ENCODE measurements around the gene KRTAP29-1. TPM values are rescaled to one million over a fixed set of nuclear protein-coding genes. Genes with fewer than 3 reads are reported as not detected.

Gene KRTAP29-1
- total RNA-seq, 2 experiments from 2014 or later, result not detected

GRCh38 chr17:41335747-41336146, 33.1 kb upstream of the KRTAP29-1 start:
- no peak overlapping the region for H3K27ac Mint-ChIP-seq
- POLR2A ChIA-PET, result no interaction called here
- no peaks in the 10 kb centered on the region for H3K36me3 Mint-ChIP-seq (ENCODE audit: low read depth)
- H3K4me3 Mint-ChIP-seq, result no peak overlapping the region
- DNase-seq, result no peak
- no peaks in the 10 kb centered on the region for H3K9me3 Mint-ChIP-seq
- H3K27me3 Mint-ChIP-seq, result peaks cover 8% of the 10 kb centered on the region
- H3K4me1 Mint-ChIP-seq, result peaks cover 31% of the 10 kb centered on the region
- CTCF ChIA-PET, result no interaction called here

DNA sequence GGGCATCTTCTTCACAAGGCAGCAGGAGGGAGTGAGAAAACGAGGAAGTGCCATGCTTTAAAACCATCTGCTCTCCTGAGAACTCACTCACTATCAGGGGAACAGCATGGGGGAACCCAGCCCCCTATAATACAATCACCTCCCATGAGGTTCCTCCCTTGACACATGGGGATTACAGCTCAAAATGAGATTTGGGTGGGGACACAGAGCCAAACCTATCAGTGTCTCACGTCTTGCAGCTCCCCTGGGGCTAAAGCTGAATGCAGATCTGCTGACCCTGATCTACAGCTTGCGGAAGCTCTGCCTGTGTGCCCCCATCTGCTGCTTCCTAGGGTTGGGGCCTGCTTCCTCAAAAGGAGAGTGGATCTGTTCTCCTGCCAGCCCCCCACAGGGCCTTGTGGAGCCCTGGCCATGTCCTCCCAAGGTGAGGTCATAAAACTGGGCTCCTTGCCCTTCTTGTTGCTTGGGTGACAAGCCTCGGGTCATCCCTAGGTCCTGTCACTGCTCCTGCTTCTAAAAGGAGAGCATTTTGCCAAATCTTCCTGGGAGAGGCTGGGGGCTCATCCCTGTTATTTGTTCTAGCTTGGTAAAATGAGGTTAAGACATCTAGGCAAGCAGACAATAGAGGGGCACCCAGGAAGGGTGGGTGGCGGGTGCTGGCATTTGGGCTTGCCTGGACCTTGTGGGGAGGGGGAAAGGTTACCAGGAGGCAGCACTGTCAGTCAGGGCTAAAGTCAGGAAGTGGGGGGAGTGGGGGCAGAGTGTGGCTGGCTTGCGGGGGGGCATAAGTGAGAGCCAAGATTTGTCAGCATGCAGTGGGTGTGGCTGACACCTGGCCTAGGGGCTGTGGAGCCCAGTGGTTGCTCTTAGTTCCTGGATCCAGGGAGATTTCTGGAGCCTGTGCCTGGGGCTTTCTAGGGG, 32.0 kb upstream of the KRTAP29-1 start:
- H3K27me3 Mint-ChIP-seq, result peaks cover 5% of the 10 kb centered on the region
- no peaks in the 10 kb centered on the region for H3K36me3 Mint-ChIP-seq (ENCODE audit: low read depth)
- H3K27ac Mint-ChIP-seq, result no peak overlapping the region
- POLR2A ChIA-PET, result no interaction called here
- H3K4me1 Mint-ChIP-seq, result peaks cover 20% of the 10 kb centered on the region
- CTCF ChIA-PET, result interaction anchor here (0.6 to 1.5 kb wide), 2 partner anchors 12 to 172 kb away, joined by 3 to 5 read pairs; no protein-coding TSS in a partner anchor
- no peak overlapping the region for H3K4me3 Mint-ChIP-seq
- H3K9me3 Mint-ChIP-seq, result no peaks in the 10 kb centered on the region
- no peak for DNase-seq

GRCh38 chr17:41333836-41334235, 31.2 kb upstream of the KRTAP29-1 start:
- Mint-ChIP-seq H3K4me3 (no peak overlapping the region), H3K9me3 (no peaks in the 10 kb centered on the region), H3K36me3 (ENCODE audit: low read depth) (no peaks in the 10 kb centered on the region), H3K27me3 (peaks cover 5% of the 10 kb centered on the region), H3K27ac (no peak overlapping the region), H3K4me1 (peaks cover 12% of the 10 kb centered on the region)
- DNase-seq, result no peak
- POLR2A ChIA-PET, result no interaction called here
- CTCF ChIA-PET, result interaction anchor here (1.5 kb wide), 1 partner anchor 11 kb away, joined by 5 read pairs; no protein-coding TSS in a partner anchor

DNA sequence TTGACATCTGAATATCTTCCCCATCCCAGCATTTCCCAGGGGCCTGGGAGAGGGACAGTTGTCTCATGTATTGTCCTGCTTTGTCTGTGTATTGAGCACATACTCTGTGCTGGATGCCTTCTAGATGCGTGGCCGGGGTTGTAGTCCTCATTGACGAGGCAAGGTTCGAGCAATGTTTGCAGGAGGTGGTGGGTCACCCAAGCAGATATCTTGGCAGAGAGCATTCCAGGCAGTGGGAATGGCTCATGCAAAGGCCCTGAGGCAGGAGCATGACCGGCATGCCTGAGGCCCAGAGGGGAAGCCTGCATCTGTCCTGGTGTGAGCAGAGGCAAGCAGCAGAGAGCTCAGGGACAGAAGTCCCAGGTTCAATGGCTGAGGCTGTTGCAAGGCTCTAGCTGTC, 30.4 kb upstream of the KRTAP29-1 start:
- Mint-ChIP-seq H3K4me1 (peaks cover 6% of the 10 kb centered on the region), H3K4me3 (no peak overlapping the region), H3K27ac (no peak overlapping the region), H3K36me3 (ENCODE audit: low read depth) (no peaks in the 10 kb centered on the region), H3K9me3 (no peaks in the 10 kb centered on the region), H3K27me3 (peaks cover 3% of the 10 kb centered on the region)
- POLR2A ChIA-PET, result no interaction called here
- DNase-seq, result no peak
- CTCF ChIA-PET, result interaction anchor here (1.5 kb wide), 1 partner anchor 10 kb away, joined by 5 read pairs; no protein-coding TSS in a partner anchor

GRCh38 chr17:41332239-41332638, 29.6 kb upstream of the KRTAP29-1 start:
- POLR2A ChIA-PET, result no interaction called here
- CTCF ChIA-PET, result interaction anchor here (0.8 to 1.0 kb wide), 2 partner anchors 10 to 316 kb away, joined by 4 read pairs; no protein-coding TSS in a partner anchor
- Mint-ChIP-seq H3K4me3 (no peak overlapping the region), H3K9me3 (no peaks in the 10 kb centered on the region), H3K27ac (no peak overlapping the region), H3K27me3 (peaks cover under 1% of the 10 kb centered on the region), H3K36me3 (ENCODE audit: low read depth) (no peaks in the 10 kb centered on the region), H3K4me1 (peaks cover 7% of the 10 kb centered on the region)
- no peak for DNase-seq

DNA sequence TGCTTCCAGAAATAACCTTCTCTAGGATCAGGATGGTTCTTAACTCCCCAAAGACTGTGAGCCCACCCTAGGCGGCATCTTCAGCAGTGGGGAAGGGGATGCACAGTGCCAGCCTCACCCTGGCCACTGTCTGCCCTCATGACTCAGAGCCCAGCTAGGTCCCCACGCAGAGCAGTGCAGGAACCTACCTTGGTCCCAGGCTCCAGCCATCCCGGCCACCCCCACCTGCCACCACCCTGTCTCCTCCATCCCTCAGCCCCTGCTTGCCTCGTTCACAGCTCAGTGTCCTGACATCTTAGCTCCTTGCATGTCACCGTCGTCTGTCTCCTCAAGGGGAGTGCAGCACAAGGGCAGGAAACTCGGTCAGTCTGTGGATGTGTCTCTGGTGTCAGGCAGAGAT, 29.0 kb upstream of the KRTAP29-1 start:
- H3K4me3 Mint-ChIP-seq, result no peak overlapping the region
- H3K9me3 Mint-ChIP-seq, result no peaks in the 10 kb centered on the region
- H3K36me3 Mint-ChIP-seq (ENCODE audit: low read depth), result no peaks in the 10 kb centered on the region
- POLR2A ChIA-PET, result interaction anchor here (0.6 kb wide), 1 partner anchor 357 kb away, joined by 3 read pairs; the partner anchor contains the start of gene EIF1
- no peak for DNase-seq
- CTCF ChIA-PET, result interaction anchor here (0.8 to 1.0 kb wide), 2 partner anchors 9 to 317 kb away, joined by 4 read pairs; no protein-coding TSS in a partner anchor
- H3K27ac Mint-ChIP-seq, result no peak overlapping the region
- H3K4me1 Mint-ChIP-seq, result peaks cover 12% of the 10 kb centered on the region
- H3K27me3 Mint-ChIP-seq, result no peaks in the 10 kb centered on the region

DNA sequence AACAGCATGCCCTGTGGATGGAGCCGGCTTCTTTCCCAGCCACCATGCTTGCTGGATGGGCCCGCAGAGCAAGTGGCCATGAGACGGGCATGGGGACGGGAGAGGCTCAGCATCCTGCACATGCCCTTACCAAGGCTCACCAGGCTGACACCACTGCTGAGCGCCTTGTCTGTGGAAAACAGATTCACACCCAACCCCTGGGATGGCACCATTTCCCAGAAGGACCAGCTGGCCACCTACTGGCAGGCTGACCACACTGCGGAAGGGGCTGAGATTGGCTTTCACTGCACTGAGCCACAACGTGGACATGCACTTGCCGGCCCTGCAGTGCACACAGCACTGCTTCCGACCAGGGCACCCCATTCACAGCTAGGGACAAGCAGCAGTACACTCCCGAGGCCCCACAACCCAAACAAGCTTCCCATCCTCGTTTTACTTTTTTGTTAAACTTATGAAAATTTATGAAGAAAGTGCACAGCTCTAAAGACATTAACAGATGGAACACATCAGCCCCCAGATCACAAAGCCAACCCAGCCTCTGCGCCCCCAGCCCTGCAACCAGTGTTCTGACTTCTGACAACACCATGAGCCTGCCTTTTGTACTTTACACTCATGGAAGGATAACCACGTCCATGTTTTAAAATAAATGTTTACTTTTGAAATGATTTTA, 26.8 kb upstream of the KRTAP29-1 start:
- Mint-ChIP-seq H3K4me3 (no peak overlapping the region), H3K27ac (no peak overlapping the region), H3K4me1 (peaks cover 14% of the 10 kb centered on the region), H3K36me3 (ENCODE audit: low read depth) (no peaks in the 10 kb centered on the region), H3K9me3 (no peaks in the 10 kb centered on the region), H3K27me3 (no peaks in the 10 kb centered on the region)
- peak; percentile 34 for DNase-seq
- ChIA-PET POLR2A (interaction anchor here (0.9 kb wide), 1 partner anchor 21 kb away, joined by 3 read pairs; the partner anchor contains the start of gene KRTAP16-1), CTCF (interaction anchor here (0.7 to 2.1 kb wide), 4 partner anchors 11 to 333 kb away, joined by 3 to 9 read pairs (median 4); partner anchors contain the start of gene KRTAP16-1)

GRCh38 chr17:41328207-41328606, 25.6 kb upstream of the KRTAP29-1 start:
- CTCF ChIA-PET, result no interaction called here
- H3K4me3 Mint-ChIP-seq, result no peak overlapping the region
- H3K9me3 Mint-ChIP-seq, result no peaks in the 10 kb centered on the region
- no peaks in the 10 kb centered on the region for H3K27me3 Mint-ChIP-seq
- POLR2A ChIA-PET, result interaction anchor here (1.1 kb wide), 1 partner anchor 19 kb away, joined by 3 read pairs; the partner anchor contains the start of gene KRTAP16-1
- DNase-seq, result no peak
- H3K36me3 Mint-ChIP-seq (ENCODE audit: low read depth), result no peaks in the 10 kb centered on the region
- H3K27ac Mint-ChIP-seq, result no peak overlapping the region
- H3K4me1 Mint-ChIP-seq, result peaks cover 16% of the 10 kb centered on the region

DNA sequence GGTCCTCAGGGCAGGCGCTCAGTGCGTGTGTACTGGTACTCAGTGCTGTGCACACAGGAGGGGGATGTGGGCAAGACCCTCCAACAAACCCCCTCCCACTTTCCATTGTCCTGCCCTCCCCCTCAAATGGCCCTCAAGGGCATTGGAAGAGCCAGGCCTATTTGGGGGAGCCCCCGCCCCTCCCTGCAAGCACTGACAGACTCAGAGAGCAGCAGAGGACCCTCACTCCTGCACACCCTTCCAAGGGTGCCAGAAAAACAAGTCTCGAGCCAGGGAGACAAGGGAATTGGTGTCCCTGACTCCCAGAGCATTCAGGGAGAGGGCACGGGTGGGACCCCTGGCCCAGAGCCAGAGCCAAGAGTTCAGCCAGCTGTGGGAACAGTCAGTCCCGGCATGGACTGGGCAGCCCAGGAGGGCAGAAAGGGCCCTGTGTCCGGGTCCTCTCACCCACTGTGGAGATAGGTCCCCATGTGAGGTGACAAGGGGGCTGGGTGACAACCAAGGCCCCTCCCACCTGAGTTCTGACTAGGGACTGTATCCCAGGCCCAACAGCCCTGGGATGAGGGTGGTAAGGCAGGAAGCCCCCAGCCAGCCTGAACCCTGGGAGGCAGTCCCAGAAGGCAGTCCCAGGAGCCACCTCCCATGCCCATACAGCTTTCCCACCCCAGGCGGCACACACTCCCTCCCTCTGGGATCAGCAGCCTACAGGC, 24.9 kb upstream of the KRTAP29-1 start:
- no peak overlapping the region for H3K4me3 Mint-ChIP-seq
- peaks cover 16% of the 10 kb centered on the region for H3K4me1 Mint-ChIP-seq
- no peaks in the 10 kb centered on the region for H3K27me3 Mint-ChIP-seq

GRCh38 chr17:41326173-41327145, 23.8 kb upstream of the KRTAP29-1 start:
- ChIA-PET POLR2A (no interaction called here), CTCF (no interaction called here)
- DNase-seq, result no peak
- H3K27ac Mint-ChIP-seq, result no peak overlapping the region
- H3K36me3 Mint-ChIP-seq (ENCODE audit: low read depth), result no peaks in the 10 kb centered on the region
- H3K4me1 Mint-ChIP-seq, result peaks cover 16% of the 10 kb centered on the region
- no peaks in the 10 kb centered on the region for H3K27me3 Mint-ChIP-seq
- H3K9me3 Mint-ChIP-seq, result no peaks in the 10 kb centered on the region
- H3K4me3 Mint-ChIP-seq, result no peak overlapping the region

More for the DNA sequence above, 24.9 kb upstream of the KRTAP29-1 start:
- POLR2A ChIA-PET, result interaction anchor here (1.1 kb wide), 1 partner anchor 19 kb away, joined by 3 read pairs; the partner anchor contains the start of gene KRTAP16-1
- H3K9me3 Mint-ChIP-seq, result no peaks in the 10 kb centered on the region
- no peak for DNase-seq
- H3K36me3 Mint-ChIP-seq (ENCODE audit: low read depth), result no peaks in the 10 kb centered on the region
- CTCF ChIA-PET, result no interaction called here
- H3K27ac Mint-ChIP-seq, result no peak overlapping the region

DNA sequence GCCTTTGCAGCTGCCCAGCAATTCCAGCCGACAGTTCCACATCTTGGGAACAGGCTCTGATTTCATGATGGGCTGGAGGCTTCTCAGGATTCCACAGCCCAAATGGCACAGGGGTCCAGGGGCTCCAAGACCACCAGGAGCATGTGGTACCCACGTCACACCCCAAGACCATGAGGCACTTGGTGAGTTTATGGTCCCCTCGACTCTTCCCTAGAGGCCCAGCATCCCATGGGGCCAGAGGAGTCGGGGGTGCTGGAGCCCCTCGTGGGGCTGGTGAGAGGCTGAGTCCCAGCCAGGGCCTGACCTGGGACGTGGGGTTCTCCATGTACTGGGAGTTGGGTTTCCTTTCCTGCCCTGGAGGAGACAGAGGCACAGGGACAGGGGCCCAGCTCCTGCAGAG, 23.0 kb upstream of the KRTAP29-1 start:
- Mint-ChIP-seq H3K36me3 (ENCODE audit: low read depth) (no peaks in the 10 kb centered on the region), H3K27ac (no peak overlapping the region), H3K27me3 (no peaks in the 10 kb centered on the region), H3K9me3 (no peaks in the 10 kb centered on the region), H3K4me1 (peaks cover 16% of the 10 kb centered on the region), H3K4me3 (no peak overlapping the region)
- POLR2A ChIA-PET, result no interaction called here
- CTCF ChIA-PET, result no interaction called here
- no peak for DNase-seq

GRCh38 chr17:41325126-41325525, 22.5 kb upstream of the KRTAP29-1 start:
- Mint-ChIP-seq H3K36me3 (ENCODE audit: low read depth) (no peaks in the 10 kb centered on the region), H3K27ac (no peak overlapping the region), H3K4me3 (no peak overlapping the region), H3K9me3 (peaks cover 1% of the 10 kb centered on the region), H3K4me1 (peaks cover 16% of the 10 kb centered on the region), H3K27me3 (no peaks in the 10 kb centered on the region)
- ChIA-PET CTCF (no interaction called here), POLR2A (no interaction called here)
- DNase-seq, result no peak

Data from activated CD4-positive, alpha-beta memory T cell treated with anti-CD3 and anti-CD28 coated beads, Interleukin-2, amount 10 ng/mL, durations not matched to agents 7 days and 5 days (primary cell).